Testis (tissue), 3 donors: Measurements from ENCODE around the gene HNF1A. TPM values are rescaled to one million over a fixed set of nuclear protein-coding genes. Genes with fewer than 3 reads are reported as not detected.

ENCODE experiments used
- DNase-seq: peaks from one replicate; pipeline ENCODE4 v3.0.0-alpha.2; 2019
- H3K27ac ChIP-seq, 2 donors: fragments of 200-600 bp; sonication (generic); one replicate each; pipeline ENCODE4 v1.5.1; 2019
- H3K27me3 ChIP-seq: fragments of 200-600 bp; sonication (generic); one replicate; pipeline ENCODE4 v1.5.1; 2019
- H3K36me3 ChIP-seq: fragments of 200-600 bp; sonication (generic); one replicate; pipeline ENCODE4 v1.5.1; 2017; ENCODE audit warnings: low read depth; ENCODE audit errors: missing control alignments
- H3K4me1 ChIP-seq: fragments of 200-600 bp; sonication (generic); one replicate; pipeline ENCODE4 v1.5.1; 2019
- H3K4me3 ChIP-seq, 2 donors: fragments of 200-600 bp; sonication (generic); one replicate each; pipeline ENCODE4 v1.5.1; 2017 to 2019
- H3K9me3 ChIP-seq: fragments of 200-600 bp; sonication (generic); one replicate; pipeline ENCODE4 v1.5.1; 2017
- POLR2A ChIP-seq: fragments of 450-650 bp; IDR thresholded peaks from one replicate; pipeline ENCODE4 v1.6.1; 2017; ENCODE audit warnings: antibody characterized with exemption, mild to moderate bottlenecking, moderate library complexity
- WGBS, 2 donors: methylation state at CpG; one replicate each; pipeline ENCODE4 v1.1.5; 2018; 5-methylcytosine and 5-hydroxymethylcytosine counted together
- intact Hi-C: fragments of 100-400 bp; cut with DNase I; formaldehyde crosslinking; loops from one replicate; pipeline ENCODE4 v1.15.1; 2023; ENCODE audit warnings: low total_unique reads
- polyA plus RNA-seq: library from polyadenylated mRNA; stranded (reverse); fragments of 350-450 nt; fragmentation: Illumina TruSeq; extraction: RNeasy Lipid Tissue Mini Kit (QIAGEN cat#74804); gene quantifications from one replicate; pipeline ENCODE4 v1.2.3, GENCODE V29; 2014; ENCODE audit warnings: low read depth, low replicate concordance; ENCODE audit not compliant: insufficient read depth
- total RNA-seq, 2 donors: library from RNA; depleted of rRNA; stranded (reverse); fragments of >200 nt; gene quantifications; one replicate each; pipeline ENCODE4 v1.2.3, GENCODE V29; 2016
- TF ChIP-seq, protein P1 (sequence below), 3 experiments: fragments of 450-650 bp in 2 of 3; fragments of 200-600 bp in 1 of 3; sonication (generic) in 1 of 3; IDR thresholded peaks; one replicate each; pipeline ENCODE4 v1.5.1; 2016 to 2019; ENCODE audit warnings: antibody characterized with exemption in 3 of 3, mild to moderate bottlenecking in 2 of 3, moderate library complexity in 1 of 3

HNF1A gene
- total and polyA plus RNA-seq, 3 donors from 2014 or later = 0.70 to 0.81 (median 0.79) TPM

- no peak for DNase-seq
- intact Hi-C loops = no loop called here
- TF ChIP-seq, protein P1, sequence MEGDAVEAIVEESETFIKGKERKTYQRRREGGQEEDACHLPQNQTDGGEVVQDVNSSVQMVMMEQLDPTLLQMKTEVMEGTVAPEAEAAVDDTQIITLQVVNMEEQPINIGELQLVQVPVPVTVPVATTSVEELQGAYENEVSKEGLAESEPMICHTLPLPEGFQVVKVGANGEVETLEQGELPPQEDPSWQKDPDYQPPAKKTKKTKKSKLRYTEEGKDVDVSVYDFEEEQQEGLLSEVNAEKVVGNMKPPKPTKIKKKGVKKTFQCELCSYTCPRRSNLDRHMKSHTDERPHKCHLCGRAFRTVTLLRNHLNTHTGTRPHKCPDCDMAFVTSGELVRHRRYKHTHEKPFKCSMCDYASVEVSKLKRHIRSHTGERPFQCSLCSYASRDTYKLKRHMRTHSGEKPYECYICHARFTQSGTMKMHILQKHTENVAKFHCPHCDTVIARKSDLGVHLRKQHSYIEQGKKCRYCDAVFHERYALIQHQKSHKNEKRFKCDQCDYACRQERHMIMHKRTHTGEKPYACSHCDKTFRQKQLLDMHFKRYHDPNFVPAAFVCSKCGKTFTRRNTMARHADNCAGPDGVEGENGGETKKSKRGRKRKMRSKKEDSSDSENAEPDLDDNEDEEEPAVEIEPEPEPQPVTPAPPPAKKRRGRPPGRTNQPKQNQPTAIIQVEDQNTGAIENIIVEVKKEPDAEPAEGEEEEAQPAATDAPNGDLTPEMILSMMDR (IDR thresholded peaks at IDR 0.05) = no peak
- TF ChIP-seq POLR2A = no peak
- Histone ChIP-seq H3K27ac (no peak overlapping the region), H3K4me1 (no peaks in the 10 kb centered on the region), H3K9me3 (no peaks in the 10 kb centered on the region), H3K4me3 (no peak overlapping the region), H3K36me3 (no peaks in the 10 kb centered on the region), H3K27me3 (no peaks in the 10 kb centered on the region)
- 89 to 97% methylated on average over 5 of the region's 5 CpGs for WGBS, 2 donors
Measured at GRCh38 chr12:120956579-120957300, 21.6 kb upstream of the HNF1A start.

GRCh38 chr12:120959111-120959878 is 19.0 kb upstream of the HNF1A start:
- H3K9me3 ChIP-seq = no peaks in the 10 kb centered on the region
- intact Hi-C loops = no loop called here
- no peaks in the 10 kb centered on the region for H3K36me3 ChIP-seq
- WGBS, 2 donors = 80% methylated on average over 13 of the region's 13 CpGs
- no peak overlapping the region for H3K4me3 ChIP-seq
- TF ChIP-seq, protein P1 (IDR thresholded peaks at IDR 0.05) = no peak
- TF ChIP-seq POLR2A = no peak
- H3K4me1 ChIP-seq = no peaks in the 10 kb centered on the region
- H3K27ac ChIP-seq = no peak overlapping the region
- no peaks in the 10 kb centered on the region for H3K27me3 ChIP-seq
- no peak for DNase-seq

GRCh38 chr12:120960657-120961056 is 17.7 kb upstream of the HNF1A start:
- intact Hi-C loops = no loop called here
- H3K27ac ChIP-seq = no peak overlapping the region
- WGBS, 2 donors = 90 to 91% methylated on average over 7 of the region's 7 CpGs

DNA sequence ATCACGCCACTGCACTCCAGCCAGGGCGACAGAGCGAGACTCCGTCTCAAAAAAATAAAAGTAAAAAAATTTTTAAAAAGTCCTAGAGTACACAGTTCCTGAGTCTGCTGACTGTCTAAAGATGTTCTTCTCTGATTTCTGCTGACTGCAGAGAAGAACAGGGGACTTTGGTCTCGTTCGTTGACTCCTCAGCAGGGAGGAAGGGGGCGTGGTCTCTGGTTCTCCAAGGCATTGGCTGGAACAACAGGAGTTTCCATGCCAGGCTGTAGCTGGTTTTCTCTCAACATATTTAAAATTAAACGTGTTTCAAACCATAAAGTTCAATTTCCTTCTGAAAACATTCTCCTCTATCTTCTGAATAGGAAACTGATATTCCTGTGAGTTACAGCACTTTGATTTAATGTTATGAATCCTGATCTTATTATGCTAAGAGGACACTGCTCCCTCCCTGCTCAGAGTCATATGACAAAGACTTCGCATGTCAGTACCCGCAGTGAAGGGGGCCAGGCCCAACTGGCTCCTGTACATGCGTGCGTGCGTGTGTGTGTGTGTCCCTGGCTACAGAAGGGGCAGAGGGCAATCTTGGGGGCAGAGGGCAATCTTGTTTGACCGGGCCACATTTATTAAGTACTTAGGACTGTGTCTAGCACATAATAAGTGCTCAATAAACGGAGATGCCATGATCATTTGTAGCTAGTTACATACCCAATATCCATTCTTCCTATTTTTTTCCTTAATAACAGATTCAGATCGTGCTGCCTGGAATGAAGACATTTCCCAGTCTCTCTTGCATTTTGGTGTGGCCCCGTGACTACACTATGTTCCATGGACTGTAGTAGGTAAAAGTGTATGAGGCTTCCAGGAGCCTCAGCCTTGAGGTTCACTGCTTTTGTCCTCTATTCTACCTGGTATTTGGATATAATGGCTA is 16.5 kb upstream of the HNF1A start:
- peak; percentile 48 for DNase-seq
- 71 to 78% methylated on average over 17 of the region's 17 CpGs for WGBS, 2 donors
- Histone ChIP-seq H3K27me3 (no peaks in the 10 kb centered on the region), H3K9me3 (no peaks in the 10 kb centered on the region), H3K36me3 (no peaks in the 10 kb centered on the region), H3K4me3 (no peak overlapping the region), H3K27ac (no peak overlapping the region), H3K4me1 (no peaks in the 10 kb centered on the region)
- TF ChIP-seq POLR2A = no peak
- TF ChIP-seq, protein P1 (IDR thresholded peaks at IDR 0.05) = no peak
- intact Hi-C loops = no loop called here

More at GRCh38 chr12:120960657-120961056, 17.7 kb upstream of the HNF1A start:
- TF ChIP-seq POLR2A = no peak
- TF ChIP-seq, protein P1 (IDR thresholded peaks at IDR 0.05) = no peak
- no peaks in the 10 kb centered on the region for H3K4me1 ChIP-seq
- H3K9me3 ChIP-seq = no peaks in the 10 kb centered on the region
- no peak for DNase-seq
- no peak overlapping the region for H3K4me3 ChIP-seq
- H3K36me3 ChIP-seq = no peaks in the 10 kb centered on the region
- H3K27me3 ChIP-seq = no peaks in the 10 kb centered on the region
